Lower leg skin (tissue), 4 donors: ENCODE measurements around the gene FAF2. TPM values are rescaled to one million over a fixed set of nuclear protein-coding genes. Genes with fewer than 3 reads are reported as not detected.

ENCODE experiments used
- DNase-seq, 2 donors: peaks; one replicate each; pipeline ENCODE4 v3.0.0-alpha.2; 2019; ENCODE audit warnings: low spot score in 2 of 2
- H3K4me3 ChIP-seq: fragments of 200-600 bp; sonication (generic); 2 replicates; pipeline ENCODE4 v1.5.1; 2017; ENCODE audit warnings: mild to moderate bottlenecking, low read depth; ENCODE audit not compliant: poor library complexity, severe bottlenecking
- POLR2A ChIP-seq, 2 donors: fragments of 450-650 bp; IDR thresholded peaks; one replicate each; pipeline ENCODE4 v1.6.1; 2016 to 2017; ENCODE audit warnings: antibody characterized with exemption in 2 of 2, mild to moderate bottlenecking in 1 of 2, moderate library complexity in 1 of 2
- WGBS, 2 donors: methylation state at CpG; one replicate each; pipeline ENCODE4 v1.1.5; 2018; 5-methylcytosine and 5-hydroxymethylcytosine counted together
- intact Hi-C: fragments of 100-400 bp; cut with DNase I; formaldehyde crosslinking; loops from one replicate; pipeline ENCODE4 v1.15.0; 2023; ENCODE audit warnings: low total_unique reads
- total RNA-seq, 4 donors: library from RNA; depleted of rRNA; stranded (reverse); fragments of >200 nt; gene quantifications; one replicate each; pipeline ENCODE4 v1.1.0, GENCODE V29; 2016
- TF ChIP-seq, protein P1 (sequence below), 3 donors: fragments of 450-650 bp; IDR thresholded peaks; one replicate each; pipeline ENCODE4 v1.5.1; 2016; ENCODE audit warnings: antibody characterized with exemption in 3 of 3, mild to moderate bottlenecking in 3 of 3, moderate library complexity in 2 of 3

Gene FAF2
- total RNA-seq, 4 donors from 2014 or later: 32.6 to 35.8 (median 33.7) TPM

DNA sequence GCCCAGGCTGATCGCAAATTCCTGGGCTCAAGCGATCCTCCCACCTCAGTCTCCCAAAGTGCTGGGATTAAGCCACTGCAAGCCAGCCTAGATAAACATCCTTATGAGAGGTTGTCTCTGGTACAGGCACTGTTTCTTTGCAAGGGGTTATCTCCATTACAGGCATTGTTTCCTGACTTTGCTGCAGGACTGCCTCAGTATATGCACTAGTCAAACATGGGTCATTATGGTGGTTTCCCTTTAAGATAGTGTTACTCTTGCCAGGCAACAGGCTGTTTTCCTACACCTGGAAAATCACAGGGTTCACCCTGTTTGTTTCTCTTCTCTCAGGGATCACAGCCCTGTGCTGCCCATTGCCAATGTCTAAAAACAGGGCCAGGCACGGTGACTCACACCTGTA is 24.0 kb upstream of the FAF2 start:
- no peak for DNase-seq
- intact Hi-C loops: no loop called here
- TF ChIP-seq, protein P1, sequence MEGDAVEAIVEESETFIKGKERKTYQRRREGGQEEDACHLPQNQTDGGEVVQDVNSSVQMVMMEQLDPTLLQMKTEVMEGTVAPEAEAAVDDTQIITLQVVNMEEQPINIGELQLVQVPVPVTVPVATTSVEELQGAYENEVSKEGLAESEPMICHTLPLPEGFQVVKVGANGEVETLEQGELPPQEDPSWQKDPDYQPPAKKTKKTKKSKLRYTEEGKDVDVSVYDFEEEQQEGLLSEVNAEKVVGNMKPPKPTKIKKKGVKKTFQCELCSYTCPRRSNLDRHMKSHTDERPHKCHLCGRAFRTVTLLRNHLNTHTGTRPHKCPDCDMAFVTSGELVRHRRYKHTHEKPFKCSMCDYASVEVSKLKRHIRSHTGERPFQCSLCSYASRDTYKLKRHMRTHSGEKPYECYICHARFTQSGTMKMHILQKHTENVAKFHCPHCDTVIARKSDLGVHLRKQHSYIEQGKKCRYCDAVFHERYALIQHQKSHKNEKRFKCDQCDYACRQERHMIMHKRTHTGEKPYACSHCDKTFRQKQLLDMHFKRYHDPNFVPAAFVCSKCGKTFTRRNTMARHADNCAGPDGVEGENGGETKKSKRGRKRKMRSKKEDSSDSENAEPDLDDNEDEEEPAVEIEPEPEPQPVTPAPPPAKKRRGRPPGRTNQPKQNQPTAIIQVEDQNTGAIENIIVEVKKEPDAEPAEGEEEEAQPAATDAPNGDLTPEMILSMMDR (IDR thresholded peaks at IDR 0.05): no peak
- TF ChIP-seq POLR2A (IDR thresholded peaks at IDR 0.05): no peak
- no peak overlapping the region for H3K4me3 ChIP-seq
- 86 to 90% methylated on average over 3 of the region's 3 CpGs for WGBS, 2 donors

DNA sequence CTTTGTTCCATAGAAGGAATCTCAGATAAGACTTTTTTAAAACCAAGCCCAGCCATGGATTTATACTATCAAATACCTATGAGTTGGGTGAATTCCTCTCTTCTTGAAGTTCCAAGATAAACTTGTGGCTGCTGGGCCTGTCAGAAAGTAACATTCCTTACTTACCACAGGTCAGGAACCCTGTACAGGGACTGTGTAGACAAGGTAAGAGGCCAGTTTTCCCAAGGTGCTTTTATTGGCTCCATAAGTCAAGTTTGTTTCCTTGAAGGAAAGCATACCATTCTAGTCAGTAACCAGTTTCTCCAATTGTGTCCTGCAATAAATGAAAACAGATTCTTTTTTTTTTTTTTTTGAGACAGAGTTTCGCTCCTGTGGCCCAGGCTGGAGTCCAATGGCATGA is 23.0 kb upstream of the FAF2 start:
- intact Hi-C loops: no loop called here
- no peak for TF ChIP-seq POLR2A (IDR thresholded peaks at IDR 0.05)
- TF ChIP-seq, protein P1 (IDR thresholded peaks at IDR 0.05): no peak
- WGBS, 2 donors: 75 to 88% methylated on average over 1 of the region's 1 CpG
- peak in 1 of 2 donors; percentile 6 for DNase-seq
- no peak overlapping the region for H3K4me3 ChIP-seq

DNA sequence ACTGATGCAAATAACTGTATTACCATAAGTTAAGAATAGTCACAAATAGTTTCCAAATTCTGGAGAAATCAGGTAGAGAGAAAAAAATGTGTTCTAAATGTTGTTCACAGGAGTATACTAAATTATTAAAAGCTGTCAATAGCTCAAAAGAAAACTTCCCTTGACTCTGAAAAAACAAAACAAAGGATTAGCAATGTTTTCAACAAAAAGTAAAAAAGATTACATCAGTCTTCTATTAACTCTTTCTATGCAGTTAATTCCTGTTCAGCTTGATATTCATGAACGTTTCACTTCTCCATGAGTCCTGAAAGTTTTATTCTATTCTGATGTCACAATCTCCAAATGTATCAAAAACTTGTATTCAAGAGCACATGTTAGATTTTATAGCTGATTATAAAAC is 22.4 kb upstream of the FAF2 start:
- WGBS, 2 donors: 75 to 78% methylated on average over 1 of the region's 1 CpG
- intact Hi-C loops: no loop called here
- DNase-seq: no peak
- no peak for TF ChIP-seq POLR2A (IDR thresholded peaks at IDR 0.05)
- TF ChIP-seq, protein P1 (IDR thresholded peaks at IDR 0.05): no peak
- no peak overlapping the region for H3K4me3 ChIP-seq

DNA sequence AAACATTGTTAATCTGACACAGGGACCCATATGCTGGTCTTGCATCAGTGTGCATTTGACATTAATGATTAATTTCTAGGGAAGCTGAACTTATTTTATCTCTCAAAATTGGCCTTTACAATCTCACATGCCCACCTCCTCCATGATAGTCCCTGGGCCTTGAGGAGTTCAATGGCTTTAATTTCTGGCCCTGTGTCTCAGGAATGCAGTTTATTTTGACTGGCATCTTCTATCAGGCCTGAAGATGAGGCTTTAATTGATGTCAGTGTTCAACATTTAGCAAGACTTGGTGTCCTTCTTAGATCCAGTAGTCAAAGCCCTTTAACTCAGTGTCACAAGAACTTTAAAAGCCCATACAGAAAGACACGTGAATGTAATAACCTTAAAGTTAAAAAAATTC is 21.3 kb upstream of the FAF2 start:
- no peak for DNase-seq
- H3K4me3 ChIP-seq: no peak overlapping the region
- WGBS, 2 donors: 85 to 88% methylated on average over 1 of the region's 1 CpG
- no peak for TF ChIP-seq POLR2A (IDR thresholded peaks at IDR 0.05)
- TF ChIP-seq, protein P1 (IDR thresholded peaks at IDR 0.05): no peak
- intact Hi-C loops: no loop called here

DNA sequence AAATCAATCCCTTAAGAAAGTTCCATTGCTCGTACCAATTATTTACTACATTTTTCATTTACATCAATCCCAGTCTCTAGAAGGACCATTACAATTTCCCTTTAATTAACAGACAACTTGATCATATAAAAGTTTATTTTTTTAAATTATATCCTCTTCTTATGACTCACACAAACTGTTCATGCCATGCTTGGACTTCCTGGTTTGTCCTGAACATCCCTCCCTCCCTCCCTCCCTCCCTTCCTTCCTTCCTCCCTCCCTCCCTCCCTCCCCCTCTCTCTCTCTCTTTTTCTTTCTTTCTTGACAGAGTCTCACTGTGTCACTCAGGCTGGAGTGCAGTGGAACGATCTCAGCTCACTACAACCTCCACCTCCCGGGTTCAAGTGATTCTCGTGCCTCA is 20.2 kb upstream of the FAF2 start:
- TF ChIP-seq, protein P1 (IDR thresholded peaks at IDR 0.05): no peak
- TF ChIP-seq POLR2A (IDR thresholded peaks at IDR 0.05): no peak
- no peak for DNase-seq
- 73 to 74% methylated on average over 4 of the region's 4 CpGs for WGBS, 2 donors
- no peak overlapping the region for H3K4me3 ChIP-seq
- intact Hi-C loops: no loop called here

DNA sequence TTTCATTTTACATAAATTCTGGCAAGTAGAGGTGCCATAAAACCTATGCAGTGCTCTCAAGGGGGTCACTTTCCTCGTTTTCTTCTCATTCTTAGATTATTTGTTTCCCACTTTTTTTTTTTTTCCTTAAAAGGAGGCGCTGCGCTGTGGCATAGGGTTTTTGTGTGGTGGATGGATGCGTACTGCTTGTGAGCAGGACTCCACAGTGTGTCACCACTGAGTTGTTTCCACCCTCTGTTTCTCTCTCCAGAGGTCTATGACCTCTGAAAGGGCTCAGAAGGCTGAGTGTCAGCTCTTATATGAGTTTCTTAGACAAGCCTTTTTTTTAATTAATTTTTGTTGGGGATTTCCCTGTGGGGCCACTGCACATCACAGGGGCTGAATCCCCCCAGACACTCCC is 18.2 kb upstream of the FAF2 start:
- H3K4me3 ChIP-seq: no peak overlapping the region
- DNase-seq: peak in 1 of 2 donors; percentile 34
- TF ChIP-seq, protein P1 (IDR thresholded peaks at IDR 0.05): no peak
- TF ChIP-seq POLR2A (IDR thresholded peaks at IDR 0.05): no peak
- WGBS, 2 donors: 65% methylated on average over 4 of the region's 4 CpGs
- intact Hi-C loops: no loop called here
